ENCODE results near the gene LITAF.

LITAF gene

GRCh38 chr16:11497851-11498289 is 88.8 kb downstream of the LITAF start:
- DNase-seq (ENCODE audit: low read depth in 1 of 2, low spot score in 1 of 2) = no peak
